GM18499 (cell line): Measurements from ENCODE around the gene SLIT3.

Experiments used
- ATAC-seq: cut with Tn5 transposase; IDR thresholded peaks from one replicate; pipeline ENCODE4 v1.9.1; 2021; ENCODE audit warnings: moderate number of reproducible peaks; ENCODE audit not compliant: insufficient read depth, unreplicated experiment

The SLIT3 gene

DNA sequence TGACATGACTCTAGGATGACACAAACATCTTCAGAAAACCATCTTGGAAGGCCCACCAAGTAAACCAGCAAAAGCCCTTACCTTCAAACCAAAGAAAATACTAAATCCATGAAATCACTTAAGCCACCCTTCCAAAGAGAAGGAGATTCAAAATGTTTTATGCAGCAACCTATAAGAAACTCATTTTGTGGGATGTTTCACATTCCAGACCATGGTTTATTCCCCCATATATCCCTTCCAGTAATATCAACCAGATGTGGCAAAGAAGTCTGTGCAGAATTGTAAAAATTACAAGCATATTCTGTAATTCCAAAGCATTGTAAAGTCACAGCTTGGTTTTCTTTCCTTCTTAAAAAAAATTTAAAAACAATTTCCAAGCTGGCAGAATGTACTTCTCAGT lies 117.4 kb downstream of the SLIT3 start:
- ATAC-seq = no peak

DNA sequence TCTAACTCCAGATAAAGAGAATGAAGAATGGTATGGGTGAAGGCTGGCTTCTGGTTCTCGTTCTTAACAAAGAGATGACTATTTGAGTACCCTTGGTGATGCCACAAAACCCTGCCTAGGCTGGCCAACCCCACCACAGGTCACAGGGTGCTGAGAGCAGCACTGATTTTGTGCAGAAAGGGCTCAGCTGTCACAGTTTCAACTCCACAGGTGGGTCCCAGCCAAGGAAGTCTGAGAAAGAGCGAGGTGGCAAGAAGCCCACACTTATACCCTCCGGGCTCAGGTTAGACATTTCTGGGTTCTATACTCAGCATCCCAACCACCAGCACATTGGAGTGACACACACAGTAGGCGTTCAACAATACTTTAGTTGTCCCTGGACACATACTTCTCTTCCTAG lies 118.1 kb downstream of the SLIT3 start:
- no peak for ATAC-seq

DNA sequence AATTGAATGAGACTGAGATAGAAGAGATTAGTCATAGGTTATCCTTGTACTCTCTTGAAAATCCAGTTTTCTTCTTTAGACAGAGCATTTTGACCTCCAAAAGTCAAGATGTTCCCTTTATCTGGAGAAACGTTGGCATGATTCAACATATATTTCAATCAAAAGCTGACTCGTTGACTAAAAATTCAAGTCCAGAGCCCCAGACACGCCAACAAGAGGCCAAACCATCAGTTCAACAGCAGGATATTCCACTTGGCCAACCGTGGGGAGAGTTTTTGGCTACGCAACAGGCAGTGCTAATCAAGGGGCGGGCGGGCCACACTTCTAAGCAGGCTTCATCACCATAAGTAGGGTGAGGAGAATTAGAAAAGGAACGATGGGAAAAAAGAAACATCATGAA lies 119.1 kb downstream of the SLIT3 start:
- no peak for ATAC-seq

DNA sequence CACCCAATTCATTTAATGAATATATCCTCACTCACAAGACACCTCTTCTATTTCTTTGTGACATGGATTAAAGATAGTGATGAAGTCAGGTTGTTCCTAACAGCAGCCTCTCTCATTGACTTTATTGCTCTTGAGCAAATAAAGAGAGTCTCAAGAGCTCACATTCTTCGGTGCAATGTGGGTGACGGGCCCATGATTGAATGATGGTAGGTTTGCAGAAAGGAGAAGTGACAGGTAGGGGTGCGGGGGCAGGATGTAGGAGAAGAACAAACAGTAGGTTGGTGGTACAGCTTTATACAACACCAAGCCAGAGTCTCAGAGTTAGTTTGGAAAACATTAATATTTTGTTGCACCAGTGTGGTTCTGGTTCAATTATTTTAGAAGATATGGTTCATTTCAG lies 122.2 kb downstream of the SLIT3 start:
- ATAC-seq = no peak

DNA sequence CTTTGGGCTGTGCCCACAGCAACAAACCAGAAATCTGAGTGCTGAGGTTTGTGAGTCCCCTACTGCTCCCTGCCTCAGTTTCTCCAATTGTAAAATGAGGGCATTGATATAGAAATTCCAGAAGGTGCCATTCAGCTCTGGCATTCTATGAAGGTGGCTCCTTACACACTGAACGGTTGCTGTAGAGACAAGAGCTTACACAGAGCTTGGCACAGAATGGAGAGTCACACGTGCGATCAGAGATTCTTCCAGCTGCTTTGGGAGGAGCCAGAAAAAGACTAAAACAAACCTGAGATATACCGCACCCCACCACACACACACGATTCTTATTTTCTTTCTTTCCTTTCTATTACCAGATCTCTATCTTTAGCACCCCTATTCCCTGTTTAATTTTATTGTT lies 122.7 kb downstream of the SLIT3 start:
- no peak for ATAC-seq

DNA sequence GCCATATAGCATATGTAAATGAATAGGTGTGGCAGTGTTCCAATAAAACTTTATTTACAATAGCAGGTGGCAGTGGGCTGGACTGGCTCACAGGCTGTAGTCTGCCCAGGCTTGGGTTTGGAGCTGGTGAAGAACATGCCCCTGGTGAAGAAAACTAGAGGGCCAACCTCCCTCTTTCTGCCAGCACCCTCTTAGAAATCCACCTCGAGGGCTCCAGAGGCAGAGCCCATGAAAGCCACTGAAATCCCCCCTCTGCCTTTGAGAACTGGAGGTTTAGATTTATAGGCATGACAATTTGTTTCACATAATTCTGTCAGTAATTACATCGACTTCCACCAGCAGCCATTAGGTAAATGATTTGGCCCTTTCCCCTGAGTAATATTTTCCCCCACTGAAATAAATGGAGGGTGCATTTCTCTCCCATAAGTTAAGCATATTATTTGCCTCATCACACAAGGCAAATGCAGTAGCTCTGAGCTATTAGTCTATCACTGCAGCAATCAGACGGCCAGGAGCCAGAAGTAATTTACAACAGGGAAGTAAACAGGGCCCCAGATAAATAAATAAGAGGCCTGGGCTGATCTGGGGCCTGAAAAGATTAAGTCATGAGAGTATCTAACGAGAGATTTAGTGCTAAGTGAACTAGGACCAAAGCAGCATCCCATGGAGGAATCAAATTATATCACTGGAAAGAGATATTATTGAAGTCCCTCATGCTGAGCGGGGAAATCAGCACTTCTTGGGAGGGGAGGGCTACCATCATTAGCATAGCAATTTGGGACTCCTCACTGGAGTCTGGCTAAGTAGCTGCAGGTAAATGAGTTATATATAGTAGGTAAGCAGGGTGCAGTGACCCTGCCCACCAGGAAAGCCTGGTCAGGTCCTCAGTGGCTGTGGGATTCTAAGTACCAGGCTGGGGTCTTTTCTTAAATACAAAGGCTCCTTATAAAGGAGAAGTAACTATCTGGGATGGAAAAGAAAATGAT lies 123.9 kb downstream of the SLIT3 start:
- no peak for ATAC-seq

DNA sequence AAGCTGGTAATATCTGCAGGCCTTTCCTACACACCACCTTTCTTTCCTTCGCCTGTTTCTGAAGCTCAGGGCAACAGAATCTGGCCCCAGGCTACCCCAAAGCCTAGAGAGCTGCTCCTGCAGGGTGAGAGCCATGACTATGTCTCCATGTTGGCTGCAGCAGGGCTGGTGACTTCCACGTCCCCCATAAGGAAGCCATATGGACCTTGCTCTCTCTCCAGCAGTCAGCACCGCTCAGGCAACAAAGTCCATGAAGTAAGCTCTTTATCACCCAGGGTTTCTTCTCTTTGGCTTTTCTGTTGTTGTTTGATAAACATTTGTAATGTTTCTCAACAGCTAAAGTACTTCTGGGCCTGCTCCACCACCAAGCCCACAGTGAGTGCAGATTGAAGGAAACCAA lies 125.2 kb downstream of the SLIT3 start:
- no peak for ATAC-seq

DNA sequence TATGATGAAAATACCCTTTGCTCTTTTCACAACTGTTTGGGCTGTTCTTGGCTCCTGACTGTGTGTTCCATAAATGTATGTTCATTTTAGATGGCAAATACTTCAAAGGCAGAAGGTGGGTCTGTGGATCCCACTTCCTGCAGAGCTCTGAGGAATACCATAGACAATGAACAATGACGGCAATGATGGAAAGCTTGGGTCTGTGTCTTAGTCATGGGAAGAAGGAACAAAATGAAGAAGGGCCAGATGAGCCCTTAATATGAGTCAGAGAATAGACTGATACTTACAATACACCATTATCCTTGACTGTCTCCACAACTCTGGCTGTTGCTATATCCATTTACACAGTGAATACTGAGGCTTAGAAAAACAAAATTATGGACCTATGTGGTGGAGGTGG lies 126.0 kb downstream of the SLIT3 start:
- no peak for ATAC-seq

DNA sequence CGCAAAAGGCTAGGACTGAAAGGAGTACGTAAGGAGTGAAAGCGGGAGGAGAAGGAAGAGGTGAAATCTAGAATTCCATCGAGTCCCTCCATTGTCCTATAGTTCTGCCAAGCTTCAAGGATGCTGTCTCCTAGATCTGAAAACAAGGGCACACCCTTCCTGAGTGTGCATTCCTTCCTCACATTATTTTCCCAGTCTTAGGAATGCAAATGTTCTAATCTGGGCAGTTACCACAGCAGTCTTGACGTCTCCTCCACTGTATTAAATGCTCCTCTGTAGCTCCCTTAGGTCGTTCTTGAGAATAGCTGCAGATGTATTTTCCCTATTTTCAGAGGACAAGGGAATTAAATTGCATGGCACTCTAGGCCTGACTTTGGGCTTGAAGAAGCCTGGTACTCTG lies 127.6 kb downstream of the SLIT3 start:
- ATAC-seq = no peak

DNA sequence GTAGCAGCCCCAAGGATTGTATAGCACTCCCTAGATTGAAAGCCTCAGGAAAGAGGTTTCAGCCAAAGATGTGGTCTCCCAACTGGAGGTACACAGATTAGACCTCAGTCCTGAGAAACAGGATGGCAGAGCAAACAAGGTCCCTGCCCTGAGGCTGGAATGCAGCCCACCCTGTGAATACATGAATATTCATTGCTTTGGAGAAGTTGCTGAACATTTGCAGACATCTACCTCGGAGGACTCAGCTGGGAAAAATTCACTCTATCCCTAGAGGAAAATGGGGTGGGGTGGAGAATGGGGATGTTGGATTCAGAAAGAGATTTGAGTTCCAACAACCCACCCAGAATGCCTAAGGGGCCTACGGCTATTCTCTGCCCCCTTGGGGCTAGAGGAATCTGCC lies 129.4 kb downstream of the SLIT3 start:
- no peak for ATAC-seq

DNA sequence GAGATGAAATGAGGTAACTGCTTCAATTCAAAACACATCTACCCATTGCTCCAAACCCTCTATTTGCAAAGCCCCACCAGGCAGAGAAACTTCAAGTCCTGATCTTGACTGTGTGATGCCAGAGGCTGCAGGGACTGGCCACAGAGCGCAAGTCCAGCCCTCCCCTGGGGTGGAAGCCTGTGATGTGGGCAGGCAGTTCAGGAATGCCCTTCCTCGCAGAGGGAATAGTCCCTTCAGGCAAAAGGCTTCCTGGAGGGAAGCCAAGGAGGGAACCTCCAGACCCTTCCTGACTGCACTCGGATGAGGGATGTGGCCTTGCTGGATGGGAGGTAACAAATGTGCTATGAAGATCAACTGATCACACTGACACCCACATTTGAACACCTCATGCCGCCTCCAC lies 131.2 kb downstream of the SLIT3 start:
- ATAC-seq = no peak

DNA sequence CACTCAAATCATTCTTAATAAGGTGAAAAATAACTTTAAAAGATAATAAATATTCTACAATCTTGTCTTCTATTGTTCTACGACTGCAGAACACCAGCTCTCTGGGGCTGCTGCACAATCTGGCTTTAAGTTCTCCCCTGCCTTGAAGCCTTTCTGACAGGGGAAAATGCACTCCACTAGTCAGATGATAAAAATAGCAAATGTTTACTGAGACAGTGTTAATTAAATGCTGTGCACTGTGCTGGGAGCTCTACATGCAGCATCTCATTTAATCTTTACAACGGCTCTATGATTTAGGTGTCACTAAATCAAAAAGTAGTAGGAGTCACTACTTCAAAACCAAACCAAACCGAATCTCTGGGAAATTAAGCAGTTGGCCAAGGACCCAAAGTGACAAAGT lies 132.7 kb downstream of the SLIT3 start:
- ATAC-seq = no peak

DNA sequence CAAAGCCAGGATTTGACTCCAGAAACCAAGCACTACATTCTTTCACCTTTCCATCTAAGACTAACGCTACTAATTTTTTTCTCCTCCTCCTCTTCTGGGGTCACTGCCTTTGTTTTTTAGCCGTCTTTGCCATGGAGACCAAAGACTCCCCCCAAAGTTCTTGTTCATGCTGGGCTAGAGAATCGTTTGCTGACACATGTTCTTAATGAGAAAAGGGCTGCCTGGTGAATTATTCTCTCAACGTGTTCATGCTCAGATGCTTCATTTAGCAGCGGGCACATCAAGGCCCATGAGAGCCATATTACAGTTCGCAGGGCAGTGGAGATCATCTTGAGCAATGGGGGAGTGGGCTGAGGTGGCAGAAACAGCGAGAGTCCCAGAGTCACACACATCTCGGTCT lies 134.9 kb downstream of the SLIT3 start:
- no peak for ATAC-seq

DNA sequence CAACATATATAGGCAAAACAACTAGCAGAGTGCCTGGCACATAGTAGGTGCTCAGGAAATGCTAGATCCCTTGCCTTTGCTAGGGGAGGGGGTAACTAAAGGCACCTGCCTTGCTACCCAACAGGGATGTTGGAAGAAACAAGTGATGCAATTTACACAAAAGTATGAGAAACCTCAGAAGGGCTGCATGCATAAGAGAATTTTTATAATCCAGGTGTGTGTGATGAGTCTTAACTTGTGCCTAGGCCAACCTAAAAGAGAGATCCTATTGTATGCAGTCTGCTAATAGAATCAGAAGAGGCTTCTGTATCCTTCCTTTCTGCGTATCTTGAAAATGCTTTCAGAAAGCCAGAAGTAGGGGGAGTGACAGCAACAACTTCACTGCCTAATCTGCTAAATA lies 135.9 kb downstream of the SLIT3 start:
- ATAC-seq = no peak

DNA sequence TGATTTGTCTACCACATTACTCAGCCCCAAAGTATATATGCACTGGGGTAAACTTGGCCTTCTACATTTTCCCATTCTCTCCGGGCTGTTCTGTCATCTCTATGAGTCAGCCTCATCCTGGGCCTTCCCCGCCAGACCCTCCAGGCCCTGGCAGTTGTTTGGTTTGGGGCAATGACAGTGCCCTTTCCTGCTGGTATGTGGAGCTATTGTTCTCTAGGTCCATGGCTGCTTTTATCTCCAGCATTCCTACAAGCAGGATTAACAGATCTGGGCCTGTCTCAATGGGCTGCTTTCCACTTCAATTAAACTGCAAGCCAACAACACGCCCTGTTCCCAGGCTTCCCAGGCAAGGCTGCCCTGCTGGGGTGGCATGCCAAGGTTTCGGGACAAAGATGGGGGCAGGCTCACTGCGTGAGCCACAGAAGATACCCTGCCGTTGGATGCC lies 136.4 kb downstream of the SLIT3 start:
- no peak for ATAC-seq

DNA sequence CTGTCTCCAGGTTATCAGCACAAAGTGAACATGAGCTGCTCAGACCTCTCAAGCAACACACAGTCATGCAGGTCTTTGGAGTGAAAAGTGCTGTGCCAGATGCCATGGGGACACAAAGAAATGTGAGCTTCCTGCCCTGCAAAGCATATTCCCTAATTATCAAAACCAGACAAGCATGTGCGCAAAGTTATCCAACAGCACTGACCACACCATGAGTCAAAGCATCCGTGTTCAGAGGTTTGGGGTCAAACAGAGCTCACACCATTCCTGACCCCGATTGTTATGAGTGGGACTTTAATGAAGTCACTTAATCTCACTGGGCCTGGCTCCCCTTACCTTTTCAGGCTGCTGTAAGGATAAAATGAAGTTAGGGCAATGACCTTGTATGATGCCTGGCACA lies 138.5 kb downstream of the SLIT3 start:
- no peak for ATAC-seq

DNA sequence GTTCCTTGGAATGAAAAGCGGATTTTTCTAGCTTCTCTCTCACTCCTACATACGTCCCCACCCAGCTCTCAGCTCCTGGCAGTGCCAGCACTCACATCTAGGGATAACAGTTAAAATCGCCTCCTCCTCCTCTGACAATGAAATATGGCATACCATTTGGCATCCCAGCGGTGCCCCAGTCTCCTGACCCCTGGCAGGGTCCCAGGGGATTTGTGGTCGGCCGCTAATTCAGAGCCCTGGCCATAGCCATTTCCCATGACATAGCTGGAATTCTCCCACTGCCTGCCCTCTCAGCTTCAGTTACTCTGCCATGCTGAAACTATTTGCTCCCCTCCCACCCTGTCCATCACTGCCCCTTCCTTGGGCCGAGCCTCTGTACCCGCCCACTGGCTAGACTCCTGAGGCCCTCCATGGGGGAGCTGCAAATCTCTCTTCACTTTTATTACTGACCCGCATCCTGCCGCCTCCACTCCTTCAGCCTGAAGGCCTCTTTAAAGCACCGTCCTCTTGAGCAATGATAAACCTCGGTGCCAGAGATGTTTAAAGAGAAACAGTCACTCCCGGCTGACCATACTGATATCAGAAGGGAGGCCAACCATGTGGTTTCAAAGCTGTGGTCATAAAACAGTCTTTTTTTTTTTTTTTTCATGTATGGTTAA lies 139.8 kb downstream of the SLIT3 start:
- ATAC-seq = no peak

DNA sequence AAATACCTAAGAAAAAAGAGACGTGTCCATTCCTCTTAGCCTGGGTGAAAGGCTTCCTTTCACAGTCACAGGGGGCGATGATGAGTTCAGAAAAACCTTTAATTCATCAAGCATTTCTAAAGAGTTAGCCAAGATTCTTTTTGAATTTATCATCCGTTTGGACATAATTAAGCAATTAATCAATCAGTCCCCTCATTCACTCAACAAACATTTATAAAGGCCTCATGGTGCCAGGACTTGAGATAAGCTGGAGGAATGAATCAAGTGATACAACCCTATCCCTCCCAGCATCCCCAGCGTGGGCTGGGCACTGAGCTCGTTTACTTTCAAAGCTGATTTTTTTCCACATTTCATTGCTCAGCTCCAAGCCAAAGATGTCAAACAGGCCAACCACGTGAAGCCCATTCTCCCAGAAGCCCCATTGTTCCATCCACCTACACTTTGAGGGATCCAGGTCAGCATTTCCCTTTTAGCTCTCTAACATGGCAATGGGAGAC lies 140.5 kb downstream of the SLIT3 start:
- ATAC-seq = no peak

DNA sequence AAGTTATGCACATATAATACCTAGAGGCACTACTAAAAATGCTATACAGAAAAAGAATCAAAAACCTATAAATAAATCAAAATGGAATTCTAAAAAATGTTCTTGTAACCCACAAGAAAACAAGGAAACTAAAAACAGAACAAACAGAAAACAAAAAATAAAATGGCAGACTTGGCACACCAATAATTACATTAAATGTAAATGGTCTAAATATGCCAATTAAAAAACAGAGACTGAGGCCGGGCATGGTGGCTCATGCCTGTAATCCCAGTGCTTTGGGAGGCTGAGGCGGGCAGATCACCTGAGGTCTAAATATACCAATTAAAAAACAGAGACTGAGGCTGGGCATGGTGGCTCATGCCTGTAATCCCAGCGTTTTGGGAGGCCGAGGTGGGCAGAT lies 142.2 kb downstream of the SLIT3 start:
- no peak for ATAC-seq

DNA sequence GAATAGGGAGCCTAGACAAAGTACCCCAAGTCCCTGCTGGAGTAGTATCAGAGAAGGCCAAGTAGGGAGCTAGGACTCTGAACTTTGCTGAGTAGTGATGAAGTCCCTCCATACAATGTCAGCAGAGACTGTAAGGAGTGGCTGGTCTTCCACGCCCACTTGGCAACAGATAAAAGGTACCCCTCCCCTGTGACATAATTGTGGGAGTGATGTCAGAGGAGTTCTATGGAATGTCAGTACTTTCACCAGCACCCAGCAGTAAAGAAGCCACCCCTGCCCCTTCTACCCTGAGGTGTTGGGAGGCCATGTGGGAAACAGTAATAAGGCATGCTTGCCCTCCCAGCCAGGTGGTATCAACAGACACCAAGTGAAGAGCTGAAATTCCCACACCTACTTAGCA lies 143.9 kb downstream of the SLIT3 start:
- no peak for ATAC-seq

DNA sequence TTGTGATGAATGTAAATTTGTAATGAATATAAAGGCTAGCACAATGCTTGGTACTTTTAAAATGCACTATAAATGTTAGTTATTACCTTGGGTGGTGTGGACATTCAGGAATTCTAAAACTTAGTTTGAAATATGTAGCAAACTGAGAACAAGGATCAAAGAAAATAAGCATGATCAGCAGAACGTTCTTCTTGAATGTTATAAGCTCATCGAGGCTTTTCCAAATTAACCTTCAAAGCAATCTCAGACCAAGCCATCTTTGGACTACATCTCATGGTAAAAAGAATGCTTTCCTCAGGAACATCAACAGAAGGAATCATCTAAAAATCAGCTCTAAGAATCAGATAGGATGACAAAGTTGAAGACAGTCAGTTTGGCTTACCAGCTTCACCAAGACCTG lies 146.3 kb downstream of the SLIT3 start:
- ATAC-seq = no peak

DNA sequence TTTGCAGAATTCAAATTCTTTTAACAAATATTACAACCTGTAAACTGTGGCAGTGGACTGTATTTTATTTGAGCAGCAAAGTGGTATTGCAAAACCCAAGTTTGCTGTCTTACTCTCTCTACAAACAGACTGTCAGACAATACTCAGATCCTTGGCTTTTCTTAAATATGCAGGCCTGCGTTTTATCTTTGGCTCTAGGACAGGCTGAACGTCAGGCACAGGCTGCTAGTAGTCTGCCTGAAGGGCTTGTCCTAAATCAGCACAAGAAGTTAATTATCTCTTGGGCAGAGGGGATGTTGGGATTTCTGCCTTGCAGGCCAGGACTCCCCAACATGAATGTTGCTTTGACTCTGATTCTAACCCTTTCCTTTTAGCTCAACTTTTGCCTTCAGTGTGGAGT lies 147.5 kb downstream of the SLIT3 start:
- ATAC-seq = no peak
